Liver (tissue), 9 donors: ENCODE results near the gene RGS3. TPM values are rescaled to one million over a fixed set of nuclear protein-coding genes. Genes with fewer than 3 reads are reported as not detected.
A peak's percentile ranks its signal among the peaks of the same experiment; 100 is the strongest.

Source experiments
- DNase-seq: peaks from one replicate; pipeline ENCODE4 v3.0.0-alpha.2; 2017; ENCODE audit warnings: low spot score
- H3K27ac ChIP-seq, 2 donors: one replicate each; pipeline ENCODE4 v1.7.0; 2013; ENCODE audit warnings: inconsistent platforms in 2 of 2, low read length in 2 of 2, control low read depth in 1 of 2, low read depth in 1 of 2, mild to moderate bottlenecking in 1 of 2
- H3K27me3 ChIP-seq, 4 donors: one replicate each; pipeline versions ENCODE4 v1.6.1 to v1.7.0; 2013; ENCODE audit warnings: low read length in 3 of 4, inconsistent platforms in 1 of 4, mild to moderate bottlenecking in 1 of 4, moderate library complexity in 1 of 4; ENCODE audit not compliant: control insufficient read depth in 4 of 4, insufficient read depth in 4 of 4
- H3K36me3 ChIP-seq, 4 donors: one replicate each; pipeline versions ENCODE4 v1.6.1 to v1.7.0; 2013; ENCODE audit warnings: low read length in 3 of 4, mild to moderate bottlenecking in 3 of 4, low read depth in 1 of 4, moderate library complexity in 1 of 4; ENCODE audit not compliant: control insufficient read depth in 4 of 4, insufficient read depth in 3 of 4
- H3K4me1 ChIP-seq, 4 donors: one replicate each; pipeline versions ENCODE4 v1.6.1 to v1.7.0; 2013; ENCODE audit warnings: low read length in 3 of 4, mild to moderate bottlenecking in 3 of 4, moderate library complexity in 1 of 4; ENCODE audit not compliant: control insufficient read depth in 4 of 4, insufficient read depth in 4 of 4
- H3K4me3 ChIP-seq, 3 donors: one replicate each; pipeline versions ENCODE4 v1.6.1 to v1.7.0; 2013; ENCODE audit warnings: low read length in 3 of 3, control low read depth in 1 of 3, low read depth in 1 of 3, mild to moderate bottlenecking in 1 of 3
- H3K9ac ChIP-seq, 2 donors: one replicate each; pipeline ENCODE4 v1.7.0; 2013; ENCODE audit warnings: low read length in 2 of 2, mild to moderate bottlenecking in 2 of 2, moderate library complexity in 2 of 2, control low read depth in 1 of 2, low read depth in 1 of 2
- H3K9me3 ChIP-seq, 4 donors: one replicate each; pipeline versions ENCODE4 v1.6.1 to v1.7.0; 2013; ENCODE audit warnings: low read length in 3 of 4; ENCODE audit not compliant: control insufficient read depth in 4 of 4
- ATF3 ChIP-seq: IDR thresholded peaks from 2 replicates; pipeline ENCODE4 v1.6.1; 2016; ENCODE audit warnings: antibody characterized with exemption
- CTCF ChIP-seq: fragments of 150-350 bp; IDR thresholded peaks from 2 replicates; pipeline ENCODE4 v1.5.1; 2017; ENCODE audit warnings: improper control_type of control experiment, low read depth, low read length; ENCODE audit not compliant: missing input control
- EGR1 ChIP-seq, 2 donors: IDR thresholded peaks; 2 replicates each; pipeline ENCODE4 v1.6.1; 2016 to 2018; ENCODE audit warnings: antibody characterized with exemption in 2 of 2, low read depth in 2 of 2
- FOXA1 ChIP-seq: IDR thresholded peaks from 2 replicates; pipeline ENCODE4 v1.6.1; 2016; ENCODE audit warnings: antibody characterized with exemption
- FOXA2 ChIP-seq: IDR thresholded peaks from 2 replicates; pipeline ENCODE4 v1.6.1; 2016; ENCODE audit warnings: antibody characterized with exemption
- GABPA ChIP-seq, 2 donors: IDR thresholded peaks in 1 of 2; conservative IDR thresholded peaks in 1 of 2; 2 replicates each; pipeline ENCODE4 v1.6.1; 2016; ENCODE audit warnings: antibody characterized with exemption in 2 of 2, mild to moderate bottlenecking in 1 of 2, moderate library complexity in 1 of 2
- HNF4A ChIP-seq, 2 donors: conservative IDR thresholded peaks; 2 replicates each; pipeline ENCODE4 v1.6.1; 2016; ENCODE audit warnings: antibody characterized with exemption in 2 of 2, mild to moderate bottlenecking in 2 of 2
- HNF4G ChIP-seq: IDR thresholded peaks from 2 replicates; pipeline ENCODE4 v1.6.1; 2016; ENCODE audit warnings: antibody characterized with exemption
- JUND ChIP-seq, 2 donors: IDR thresholded peaks; 2 replicates each; pipeline ENCODE4 v1.6.1; 2016; ENCODE audit warnings: antibody characterized with exemption in 2 of 2
- MAX ChIP-seq: IDR thresholded peaks from 2 replicates; pipeline ENCODE4 v1.6.1; 2016; ENCODE audit warnings: antibody characterized with exemption
- NR2F2 ChIP-seq: IDR thresholded peaks from 2 replicates; pipeline ENCODE4 v1.6.1; 2016; ENCODE audit warnings: antibody characterized with exemption
- REST ChIP-seq: IDR thresholded peaks from 2 replicates; pipeline ENCODE4 v1.6.1; 2016; ENCODE audit warnings: antibody characterized with exemption, mild to moderate bottlenecking
- RXRA ChIP-seq, 2 donors: IDR thresholded peaks; 2 replicates each; pipeline ENCODE4 v1.6.1; 2017 to 2018; ENCODE audit warnings: antibody characterized with exemption in 2 of 2, mild to moderate bottlenecking in 1 of 2
- SP1 ChIP-seq: IDR thresholded peaks from 2 replicates; pipeline ENCODE4 v1.6.1; 2018; ENCODE audit warnings: antibody characterized with exemption, mild to moderate bottlenecking
- TAF1 ChIP-seq: conservative IDR thresholded peaks from 2 replicates; pipeline ENCODE4 v1.6.1; 2016; ENCODE audit warnings: antibody characterized with exemption, mild to moderate bottlenecking
- YY1 ChIP-seq: IDR thresholded peaks from 2 replicates; pipeline ENCODE4 v1.6.1; 2016; ENCODE audit warnings: antibody characterized with exemption, mild to moderate bottlenecking
- ZBTB33 ChIP-seq: IDR thresholded peaks from 2 replicates; pipeline ENCODE4 v1.6.1; 2016; ENCODE audit warnings: antibody characterized with exemption
- WGBS: extraction: QIAGEN DNeasy Blood & Tissue Kit; methylation state at CpG from one replicate; pipeline ENCODE4 v1.1.7; 2013; 5-methylcytosine and 5-hydroxymethylcytosine counted together
- polyA plus RNA-seq, 2 donors: library from polyadenylated mRNA; stranded (reverse) in 1 of 2; unstranded in 1 of 2; fragments of 200-250 nt in 1 of 2; fragments of >200 nt in 1 of 2; fragmentation: Nextera tagmentation in 1 of 2; extraction: Ambion mirVana in 1 of 2; gene quantifications; one replicate each; pipeline versions ENCODE4 v1.2.1 to v1.2.3, GENCODE V29; 2013 to 2015
- total RNA-seq, 2 donors: library from RNA; depleted of rRNA; stranded (reverse); fragments of >200 nt; gene quantifications; one replicate each; pipeline ENCODE4 v1.2.3, GENCODE V29; 2014
- donor health status: healthy.
- donor health status: healthy.
- donor health status: healthy.
- donor health status: healthy.
- donor health status: healthy.

The RGS3 gene
- total and polyA plus RNA-seq, 4 donors: 13.0 to 65.0 (median 28.3) TPM

GRCh38 chr9:113616116-113616515 lies 152.6 kb downstream of the RGS3 start:
- 60% methylated on average over 14 of the region's 14 CpGs for WGBS
- Histone ChIP-seq H3K27me3 (no peaks in the 10 kb centered on the region), H3K9ac (no peak overlapping the region), H3K27ac (peak overlapping the region in 1 of 2 donors; percentile 61), H3K9me3 (no peaks in the 10 kb centered on the region), H3K36me3 (no peaks in the 10 kb centered on the region), H3K4me1 (peaks cover 16 to 50% (median 32%) of the 10 kb centered on the region in 4 donors), H3K4me3 (no peak overlapping the region)
- no peak for DNase-seq
- TF ChIP-seq SP1: no peak
- TF ChIP-seq HNF4A (conservative IDR thresholded peaks at IDR 0.05): no peak
- no peak for TF ChIP-seq FOXA1
- no peak for TF ChIP-seq JUND (IDR thresholded peaks at IDR 0.05)
- no peak for TF ChIP-seq RXRA (IDR thresholded peaks at IDR 0.05)
- TF ChIP-seq GABPA (IDR thresholded peaks at IDR 0.05 in 1 of 2, conservative IDR thresholded peaks at IDR 0.05 in 1 of 2): no peak
- TF ChIP-seq CTCF: no peak
- no peak for TF ChIP-seq FOXA2
- TF ChIP-seq ATF3: no peak
- TF ChIP-seq YY1: no peak
- no peak for TF ChIP-seq MAX
- TF ChIP-seq EGR1 (IDR thresholded peaks at IDR 0.05; ENCODE audit: low read depth in 2 of 2): no peak
- TF ChIP-seq ZBTB33: no peak
- no peak for TF ChIP-seq TAF1

GRCh38 chr9:113616621-113617496 lies 153.3 kb downstream of the RGS3 start:
- no peak for DNase-seq
- no peak overlapping the region for H3K27ac ChIP-seq
- WGBS: 84% methylated on average over 16 of the region's 16 CpGs
- H3K9ac ChIP-seq: no peak overlapping the region
- H3K9me3 ChIP-seq: no peaks in the 10 kb centered on the region
- no peaks in the 10 kb centered on the region for H3K27me3 ChIP-seq
- H3K4me1 ChIP-seq: peaks cover 16 to 50% (median 31%) of the 10 kb centered on the region in 4 donors
- TF ChIP-seq YY1 (no peak), REST (no peak), ATF3 (no peak), GABPA (IDR thresholded peaks at IDR 0.05 in 1 of 2, conservative IDR thresholded peaks at IDR 0.05 in 1 of 2) (no peak), HNF4A (conservative IDR thresholded peaks at IDR 0.05) (no peak), MAX (no peak), TAF1 (no peak), SP1 (no peak), RXRA (IDR thresholded peaks at IDR 0.05) (no peak), EGR1 (IDR thresholded peaks at IDR 0.05; ENCODE audit: low read depth in 2 of 2) (no peak), HNF4G (no peak), JUND (IDR thresholded peaks at IDR 0.05) (no peak), NR2F2 (no peak), ZBTB33 (no peak)
- H3K36me3 ChIP-seq: no peaks in the 10 kb centered on the region
- no peak overlapping the region for H3K4me3 ChIP-seq
